Kidney epithelial cell (primary cell): ENCODE results near the gene CHRNB4. TPM values are rescaled to one million over a fixed set of nuclear protein-coding genes. Genes with fewer than 3 reads are reported as not detected.

Experiments used
- DNase-seq: peaks from one replicate; pipeline ENCODE4 v3.0.0-alpha.2; 2010; ENCODE audit warnings: low read depth
- H3K27me3 ChIP-seq: 2 replicates; pipeline ENCODE4 v1.6.0; 2011; ENCODE audit warnings: low read length; ENCODE audit not compliant: control insufficient read depth, insufficient read depth
- H3K36me3 ChIP-seq: 2 replicates; pipeline ENCODE4 v1.5.1; 2011; ENCODE audit warnings: low read length; ENCODE audit not compliant: control insufficient read depth, insufficient read depth
- H3K4me3 ChIP-seq: 2 replicates; pipeline ENCODE4 v1.5.1; 2011; ENCODE audit warnings: low read depth, mild to moderate bottlenecking, control low read depth, low read length
- total RNA-seq: library from RNA; depleted of rRNA; stranded (reverse); fragments of >200 nt; gene quantifications from 2 replicates; pipeline ENCODE4 v1.2.3, GENCODE V29; 2015
- TF ChIP-seq, protein P1 (sequence below): IDR thresholded peaks from 2 replicates; pipeline ENCODE4 v1.5.1; 2011; ENCODE audit warnings: mild to moderate bottlenecking, moderate library complexity, low read length, control low read depth, inconsistent platforms; ENCODE audit not compliant: insufficient read depth, poor library complexity, severe bottlenecking

The CHRNB4 gene
- total RNA-seq, 1 donor from 2014 or later = 1.8 TPM

DNA sequence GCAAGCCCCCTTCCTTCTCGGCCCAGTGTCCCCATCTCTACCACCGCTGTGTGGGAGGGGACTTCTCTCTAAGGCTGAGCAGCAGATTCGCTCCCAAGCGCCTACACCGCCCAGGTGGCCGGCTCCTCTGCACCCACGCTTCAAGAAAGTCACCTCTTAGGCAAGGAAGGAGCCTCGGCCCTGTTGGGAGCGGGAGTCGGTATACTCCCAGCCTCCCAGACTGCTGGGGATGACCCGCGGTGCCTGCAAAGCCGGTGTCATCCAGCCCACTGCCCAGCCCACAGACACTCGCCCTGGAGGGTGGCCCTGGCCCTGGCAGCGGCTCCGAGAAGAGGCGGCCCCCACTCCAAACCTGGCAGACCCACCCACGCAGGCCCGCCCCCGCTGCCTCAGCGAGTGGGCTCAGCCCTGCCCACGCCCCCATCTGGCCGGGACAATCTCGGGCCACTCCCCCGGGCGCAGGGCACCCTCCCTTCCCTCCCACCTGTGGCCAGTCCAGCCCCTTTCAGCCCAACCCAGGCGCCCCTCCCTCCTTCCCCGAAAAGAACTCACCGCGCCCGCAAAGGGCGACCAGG is 396 bp downstream of the CHRNB4 start:
- DNase-seq = no peak
- peak overlapping the region; percentile 43 for H3K4me3 ChIP-seq
- no peaks in the 10 kb centered on the region for H3K36me3 ChIP-seq
- TF ChIP-seq, protein P1, sequence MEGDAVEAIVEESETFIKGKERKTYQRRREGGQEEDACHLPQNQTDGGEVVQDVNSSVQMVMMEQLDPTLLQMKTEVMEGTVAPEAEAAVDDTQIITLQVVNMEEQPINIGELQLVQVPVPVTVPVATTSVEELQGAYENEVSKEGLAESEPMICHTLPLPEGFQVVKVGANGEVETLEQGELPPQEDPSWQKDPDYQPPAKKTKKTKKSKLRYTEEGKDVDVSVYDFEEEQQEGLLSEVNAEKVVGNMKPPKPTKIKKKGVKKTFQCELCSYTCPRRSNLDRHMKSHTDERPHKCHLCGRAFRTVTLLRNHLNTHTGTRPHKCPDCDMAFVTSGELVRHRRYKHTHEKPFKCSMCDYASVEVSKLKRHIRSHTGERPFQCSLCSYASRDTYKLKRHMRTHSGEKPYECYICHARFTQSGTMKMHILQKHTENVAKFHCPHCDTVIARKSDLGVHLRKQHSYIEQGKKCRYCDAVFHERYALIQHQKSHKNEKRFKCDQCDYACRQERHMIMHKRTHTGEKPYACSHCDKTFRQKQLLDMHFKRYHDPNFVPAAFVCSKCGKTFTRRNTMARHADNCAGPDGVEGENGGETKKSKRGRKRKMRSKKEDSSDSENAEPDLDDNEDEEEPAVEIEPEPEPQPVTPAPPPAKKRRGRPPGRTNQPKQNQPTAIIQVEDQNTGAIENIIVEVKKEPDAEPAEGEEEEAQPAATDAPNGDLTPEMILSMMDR = no peak
- peaks cover 8% of the 10 kb centered on the region for H3K27me3 ChIP-seq

DNA sequence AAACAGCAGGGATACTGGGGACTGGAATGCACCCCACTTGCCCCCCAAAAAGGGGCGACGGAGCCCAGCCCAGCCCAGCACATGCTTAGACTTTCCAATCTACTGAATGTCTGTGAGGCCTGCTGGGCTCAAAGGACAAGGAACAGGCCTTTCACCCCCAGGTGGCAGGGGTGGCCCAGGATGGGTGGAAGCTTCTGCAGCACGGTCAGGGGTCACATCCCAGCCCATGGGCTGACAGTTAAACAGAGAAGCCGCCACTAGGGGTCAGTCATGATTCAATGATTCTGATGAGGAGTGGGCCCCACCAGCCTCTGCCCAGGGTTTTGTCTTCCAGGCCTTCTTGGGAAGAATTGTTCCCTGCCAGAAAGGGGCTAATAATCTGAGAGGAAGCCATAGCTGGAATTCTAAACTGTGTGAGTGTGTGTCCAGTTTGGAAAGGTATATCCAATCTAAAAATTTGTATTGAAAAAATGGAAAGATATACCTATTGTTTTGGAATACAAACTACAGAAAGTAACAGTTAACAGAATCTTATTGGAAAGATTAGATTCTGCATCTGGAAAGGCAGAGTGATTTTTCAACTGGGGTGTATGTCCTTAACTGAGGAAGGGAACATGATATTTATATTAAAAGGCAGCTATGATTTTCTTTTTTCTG is 2.2 kb downstream of the CHRNB4 start:
- TF ChIP-seq, protein P1 = peak; percentile 73
- DNase-seq = peak; percentile 16
- Histone ChIP-seq H3K27me3 (peaks cover 10% of the 10 kb centered on the region), H3K4me3 (no peak overlapping the region), H3K36me3 (no peaks in the 10 kb centered on the region)

DNA sequence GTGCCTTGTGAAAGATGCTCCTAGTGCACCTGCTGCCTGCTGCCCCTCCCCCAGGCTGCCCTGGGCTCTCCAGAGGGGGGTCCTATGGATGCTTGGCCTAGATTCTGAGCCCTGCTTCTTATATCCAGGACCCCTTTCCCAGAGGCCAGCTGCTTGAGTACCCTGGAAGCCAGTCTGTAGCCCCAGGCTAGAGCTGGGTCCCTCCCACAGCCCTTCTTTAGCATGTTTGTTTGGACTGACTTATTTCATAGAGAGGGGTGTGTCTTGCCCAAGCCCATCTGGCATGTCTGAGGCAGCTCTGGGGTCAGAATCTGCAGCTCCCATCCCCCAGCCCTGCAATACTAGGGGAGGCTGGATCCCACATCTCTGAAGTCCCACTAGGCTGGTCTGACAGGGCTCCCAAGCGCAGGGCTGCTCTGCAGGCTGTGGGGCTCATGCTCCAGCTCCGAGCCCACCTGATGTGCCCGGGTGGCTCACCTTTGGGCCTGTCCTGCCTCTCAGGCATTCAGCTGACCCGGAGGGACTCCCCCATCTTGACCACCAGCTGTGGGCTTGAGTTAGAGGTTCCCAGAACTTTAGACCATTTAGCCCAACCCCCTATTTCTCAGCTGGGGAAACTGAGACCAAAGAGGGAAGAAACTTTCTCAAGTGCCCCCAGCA is 3.1 kb downstream of the CHRNB4 start:
- Histone ChIP-seq H3K4me3 (no peak overlapping the region), H3K27me3 (peaks cover 10% of the 10 kb centered on the region)
- TF ChIP-seq, protein P1 = no peak

DNA sequence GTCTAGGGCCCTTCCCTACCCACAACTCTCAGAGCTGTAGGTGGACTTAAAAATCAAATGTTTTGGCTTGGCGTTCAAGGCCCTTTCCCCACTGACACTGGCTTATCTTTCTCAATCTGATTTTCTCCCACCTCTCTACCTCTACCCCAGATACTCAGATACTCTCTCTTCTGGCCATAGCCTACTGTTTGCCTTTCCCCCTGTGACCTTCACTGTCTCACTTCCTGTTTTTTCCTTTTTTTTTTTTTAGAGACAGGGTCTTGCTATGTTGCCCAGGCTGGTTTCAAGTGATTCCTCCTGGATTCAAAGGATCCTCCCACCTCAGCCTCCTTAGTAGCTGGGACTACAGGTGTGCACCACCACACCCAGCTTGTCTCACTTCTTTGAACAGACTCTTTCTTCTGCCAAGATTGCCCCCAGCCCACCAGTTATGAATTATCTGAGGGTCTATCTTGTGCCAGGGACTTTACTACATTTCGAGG is 4.6 kb downstream of the CHRNB4 start:
- Histone ChIP-seq H3K27me3 (peaks cover 10% of the 10 kb centered on the region), H3K4me3 (no peak overlapping the region), H3K36me3 (no peaks in the 10 kb centered on the region)
- TF ChIP-seq, protein P1 = no peak
- no peak for DNase-seq

More for the DNA sequence above, 3.1 kb downstream of the CHRNB4 start:
- no peak for DNase-seq
- no peaks in the 10 kb centered on the region for H3K36me3 ChIP-seq

DNA sequence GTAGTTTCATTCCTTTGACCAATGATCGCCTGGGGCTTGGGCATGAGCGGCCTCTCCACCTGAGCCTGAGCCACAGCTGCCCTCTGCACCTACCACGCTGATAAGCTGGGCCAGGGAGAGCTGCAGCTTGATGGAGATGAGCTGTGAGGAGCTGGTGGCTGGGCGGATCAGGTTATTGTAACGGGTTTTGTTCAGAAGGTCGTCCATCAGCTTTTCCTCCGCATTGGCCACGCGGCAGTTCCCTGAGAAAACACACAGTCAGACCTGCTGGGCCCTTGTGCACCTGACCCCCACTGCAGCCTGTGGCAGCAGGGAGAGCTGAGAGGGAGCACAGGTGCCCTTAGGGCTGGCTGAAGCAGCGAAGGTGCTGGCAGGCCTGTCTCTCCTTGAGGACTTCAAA is 5.7 kb downstream of the CHRNB4 start:
- TF ChIP-seq, protein P1 = no peak
- no peaks in the 10 kb centered on the region for H3K36me3 ChIP-seq
- peaks cover 10% of the 10 kb centered on the region for H3K27me3 ChIP-seq
- H3K4me3 ChIP-seq = no peak overlapping the region
- DNase-seq = no peak
